HCT116 (cell line): ENCODE results near the gene MSL1. TPM values are rescaled to one million over a fixed set of nuclear protein-coding genes. Genes with fewer than 3 reads are reported as not detected.

Experiments
- ATAC-seq: fragments of 200-7000 bp; cut with Tn5 transposase; 2 replicates; pipeline ENCODE4 v1.9.1; 2020; ENCODE audit warnings: mild to moderate bottlenecking, moderate library complexity
- BruUV-seq: library from RNA; stranded (reverse); fragments of 400-500 nt; replicated peaks from 2 replicates; lab custom pipeline; 2021; lab: Mats Ljungman, UMichigan
- CTCF ChIA-PET: fragments of 300-600 bp; sonication (Branson Sonifier 250); formaldehyde crosslinking; loops from one replicate; lab custom pipeline; 2021; ENCODE audit warnings: antibody characterized with exemption; lab: Charles Lee
- POLR2A ChIA-PET: fragments of 300-600, 350-600 bp; sonication (Branson Sonifier 250); formaldehyde crosslinking; loops from one replicate; lab custom pipeline; 2021; ENCODE audit warnings: antibody characterized with exemption; lab: Charles Lee
- RAD21 ChIA-PET, 2 experiments: fragments of 300-600 bp; sonication (Branson Sonifier 250); formaldehyde crosslinking; loops; one replicate each; lab custom pipeline; 2023; ENCODE audit warnings: low total read pairs in 2 of 2; ENCODE audit not compliant: uncharacterized antibody in 2 of 2, unreplicated experiment in 2 of 2, low non-redundant PET in 1 of 2; lab: Charles Lee
- DNase-seq: peaks from one replicate; pipeline ENCODE4 v3.0.0-alpha.2; 2010; ENCODE audit warnings: low read depth, low spot score
- H2AFZ ChIP-seq: fragments of 200-600 bp; shearing (Covaris generic), sonication (generic); 2 replicates; pipeline ENCODE4 v1.6.1; 2017; ENCODE audit warnings: low read depth, mixed run types, mixed read lengths, antibody characterized with exemption, low read length; ENCODE audit not compliant: poor library complexity, severe bottlenecking
- H3K27ac ChIP-seq: 2 replicates; pipeline ENCODE4 v1.5.1; 2012; ENCODE audit warnings: low read depth, low read length
- H3K27me3 ChIP-seq: fragments of 200-600 bp; sonication (generic); 2 replicates; pipeline ENCODE4 v1.6.1; 2016; ENCODE audit warnings: mixed run types, low read length, mixed read lengths; ENCODE audit not compliant: insufficient read depth
- H3K36me3 ChIP-seq, 2 experiments: fragments of 200-500 bp in 1 of 2; fragments of 200-600 bp in 1 of 2; sonication (Bioruptor generic) in 1 of 2; sonication (generic) in 1 of 2; 2 replicates each; pipeline versions ENCODE4 v1.5.1 to v1.6.1; 2014 to 2016; ENCODE audit warnings: low read length in 2 of 2, inconsistent platforms in 1 of 2, mixed read lengths in 1 of 2, mixed run types in 1 of 2; ENCODE audit not compliant: insufficient read depth in 2 of 2, control insufficient read depth in 1 of 2
- H3K4me1 ChIP-seq, 2 experiments: fragments of 200-600 bp in 1 of 2; sonication (generic) in 1 of 2; 2 replicates each; pipeline versions ENCODE4 v1.5.1 to v1.6.1; 2012 to 2017; ENCODE audit warnings: low read length in 2 of 2, inconsistent platforms in 1 of 2, mild to moderate bottlenecking in 1 of 2, mixed read lengths in 1 of 2, mixed run types in 1 of 2, moderate library complexity in 1 of 2; ENCODE audit not compliant: insufficient read depth in 2 of 2, control insufficient read depth in 1 of 2
- H3K4me2 ChIP-seq: fragments of 200-600 bp; sonication (generic); 2 replicates; pipeline ENCODE4 v1.6.1; 2017; ENCODE audit warnings: mixed run types, low read length, mixed read lengths
- H3K4me3 ChIP-seq, 2 experiments: fragments of 200-600 bp in 1 of 2; sonication (generic) in 1 of 2; replicated peaks in 1 of 2; 2 replicates each; pipeline ENCODE4 v1.5.1; 2011 to 2016; ENCODE audit warnings: low read length in 2 of 2, control low read depth in 1 of 2, low read depth in 1 of 2, mild to moderate bottlenecking in 1 of 2, mixed read lengths in 1 of 2, mixed run types in 1 of 2
- H3K79me2 ChIP-seq: fragments of 200-600 bp; sonication (generic); 2 replicates; pipeline ENCODE4 v1.6.1; 2017; ENCODE audit warnings: mild to moderate bottlenecking, mixed run types, low read length, moderate library complexity, mixed read lengths; ENCODE audit not compliant: insufficient read depth
- H3K9ac ChIP-seq: fragments of 200-600 bp; sonication (generic); 2 replicates; pipeline ENCODE4 v1.6.1; 2016; ENCODE audit warnings: low read length, mixed read lengths
- H3K9me2 ChIP-seq: fragments of 200-600 bp; sonication (generic), shearing (Covaris generic); 2 replicates; pipeline ENCODE4 v1.6.1; 2017; ENCODE audit warnings: mixed run types, mild to moderate bottlenecking, moderate library complexity; ENCODE audit not compliant: insufficient read depth
- H3K9me3 ChIP-seq, 2 experiments: fragments of 200-500 bp in 1 of 2; fragments of 200-600 bp in 1 of 2; sonication (Bioruptor generic) in 1 of 2; sonication (generic) in 1 of 2; 2 replicates each; pipeline ENCODE4 v1.6.1; 2014 to 2017; ENCODE audit warnings: low read length in 2 of 2, mixed read lengths in 2 of 2, inconsistent platforms in 1 of 2, low read depth in 1 of 2, mild to moderate bottlenecking in 1 of 2, mixed run types in 1 of 2, moderate library complexity in 1 of 2; ENCODE audit not compliant: control insufficient read depth in 1 of 2, insufficient read depth in 1 of 2
- H4K20me1 ChIP-seq: fragments of 200-600 bp; sonication (generic), shearing (Covaris generic); 2 replicates; pipeline ENCODE4 v1.6.1; 2017; ENCODE audit warnings: mixed run types, mild to moderate bottlenecking, moderate library complexity; ENCODE audit not compliant: insufficient read depth
- EGR1 ChIP-seq: IDR thresholded peaks from 2 replicates; pipeline ENCODE4 v1.6.1; 2012; ENCODE audit warnings: low read depth
- EZH2 ChIP-seq: fragments of 200-600 bp; sonication (generic); IDR thresholded peaks from 2 replicates; pipeline ENCODE4 v1.6.1; 2017; ENCODE audit warnings: antibody characterized with exemption, mixed run types
- FOSL1 ChIP-seq: IDR thresholded peaks from 2 replicates; pipeline ENCODE4 v1.6.1; 2012; ENCODE audit warnings: low read depth
- POLR2AphosphoS5 ChIP-seq: IDR thresholded peaks from 2 replicates; pipeline ENCODE4 v1.6.1; 2011; ENCODE audit warnings: mild to moderate bottlenecking, low read depth, low read length, moderate library complexity
- TCF7L2 ChIP-seq: IDR thresholded peaks from 2 replicates; pipeline ENCODE4 v1.7.0; 2011; ENCODE audit warnings: borderline replicate concordance, inconsistent platforms; ENCODE audit not compliant: insufficient read depth, insufficient read length; ENCODE audit errors: extremely low read depth
- ZFX ChIP-seq: fragments of 450-650 bp; IDR thresholded peaks from 2 replicates; pipeline ENCODE4 v1.6.1; 2017
- intact Hi-C: fragments of 100-400 bp; cut with micrococcal nuclease; formaldehyde crosslinking; loops from 2 replicates; pipeline ENCODE4 v1.10.0; 2022
- total RNA-seq: library from RNA; stranded (reverse); gene quantifications from one replicate; pipeline ENCODE4 v1.2.1, GENCODE V29; 2021; ENCODE audit not compliant: unreplicated experiment

MSL1 gene
- total RNA-seq, 1 experiment from 2014 or later = 67.2 TPM

- no TSS peak for BruUV-seq
- ChIA-PET CTCF (no interaction called here), POLR2A (no interaction called here), RAD21 (no interaction called here)
- H3K27me3 ChIP-seq = no peaks in the 10 kb centered on the region
- peaks cover 30 to 50% of the 10 kb centered on the region in 2 experiments for H3K36me3 ChIP-seq
- no peaks in the 10 kb centered on the region for H3K9me3 ChIP-seq
- H3K9me2 ChIP-seq = no peaks in the 10 kb centered on the region
- no peak overlapping the region for H3K27ac ChIP-seq
- no peak for ATAC-seq
- no peak overlapping the region for H2AFZ ChIP-seq
- no peak for DNase-seq
- no peaks in the 10 kb centered on the region for H3K4me1 ChIP-seq
- no peak overlapping the region for H3K4me2 ChIP-seq
- no peak overlapping the region for H3K9ac ChIP-seq
- peaks cover 93% of the 10 kb centered on the region for H3K79me2 ChIP-seq
- no peak overlapping the region for H3K4me3 ChIP-seq
- H4K20me1 ChIP-seq = no peaks in the 10 kb centered on the region
- intact Hi-C loops = no loop called here
- no peak for TF ChIP-seq TCF7L2
- no peak for TF ChIP-seq EGR1
- no peak for TF ChIP-seq POLR2AphosphoS5
- TF ChIP-seq ZFX = no peak
- no peak for TF ChIP-seq FOSL1
- TF ChIP-seq, all 23 proteins: peak for 0
Observed at GRCh38 chr17:40150276-40150675, 28.5 kb downstream of the MSL1 start.

- H3K4me2 ChIP-seq = no peak overlapping the region
- H2AFZ ChIP-seq = no peak overlapping the region
- no peaks in the 10 kb centered on the region for H3K9me3 ChIP-seq
- BruUV-seq = no TSS peak
- no peak for TF ChIP-seq EZH2
- no peak for DNase-seq
- ChIA-PET CTCF (interaction anchor here (1.3 to 1.9 kb wide), 2 partner anchors 15 to 17 kb away, joined by 3 to 5 read pairs; no protein-coding TSS in a partner anchor), POLR2A (interaction anchor here (0.7 to 1.4 kb wide), 3 partner anchors 11 to 52 kb away, joined by 3 to 4 read pairs (median 4); partner anchors contain the start of genes CASC3 and NR1D1), RAD21 (no interaction called here)
- peaks cover 91% of the 10 kb centered on the region for H3K79me2 ChIP-seq
- no peaks in the 10 kb centered on the region for H4K20me1 ChIP-seq
- ATAC-seq = no peak
- intact Hi-C loops = no loop called here
- peaks cover 32 to 44% of the 10 kb centered on the region in 2 experiments for H3K36me3 ChIP-seq
- H3K27ac ChIP-seq = no peak overlapping the region
- H3K9me2 ChIP-seq = no peaks in the 10 kb centered on the region
- H3K4me3 ChIP-seq = no peak overlapping the region
- H3K4me1 ChIP-seq = no peaks in the 10 kb centered on the region
- no peak overlapping the region for H3K9ac ChIP-seq
- H3K27me3 ChIP-seq = no peaks in the 10 kb centered on the region
Observed at GRCh38 chr17:40151414-40151963, 29.7 kb downstream of the MSL1 start.
